Measurements from ENCODE around the gene AKAP13.

DNA sequence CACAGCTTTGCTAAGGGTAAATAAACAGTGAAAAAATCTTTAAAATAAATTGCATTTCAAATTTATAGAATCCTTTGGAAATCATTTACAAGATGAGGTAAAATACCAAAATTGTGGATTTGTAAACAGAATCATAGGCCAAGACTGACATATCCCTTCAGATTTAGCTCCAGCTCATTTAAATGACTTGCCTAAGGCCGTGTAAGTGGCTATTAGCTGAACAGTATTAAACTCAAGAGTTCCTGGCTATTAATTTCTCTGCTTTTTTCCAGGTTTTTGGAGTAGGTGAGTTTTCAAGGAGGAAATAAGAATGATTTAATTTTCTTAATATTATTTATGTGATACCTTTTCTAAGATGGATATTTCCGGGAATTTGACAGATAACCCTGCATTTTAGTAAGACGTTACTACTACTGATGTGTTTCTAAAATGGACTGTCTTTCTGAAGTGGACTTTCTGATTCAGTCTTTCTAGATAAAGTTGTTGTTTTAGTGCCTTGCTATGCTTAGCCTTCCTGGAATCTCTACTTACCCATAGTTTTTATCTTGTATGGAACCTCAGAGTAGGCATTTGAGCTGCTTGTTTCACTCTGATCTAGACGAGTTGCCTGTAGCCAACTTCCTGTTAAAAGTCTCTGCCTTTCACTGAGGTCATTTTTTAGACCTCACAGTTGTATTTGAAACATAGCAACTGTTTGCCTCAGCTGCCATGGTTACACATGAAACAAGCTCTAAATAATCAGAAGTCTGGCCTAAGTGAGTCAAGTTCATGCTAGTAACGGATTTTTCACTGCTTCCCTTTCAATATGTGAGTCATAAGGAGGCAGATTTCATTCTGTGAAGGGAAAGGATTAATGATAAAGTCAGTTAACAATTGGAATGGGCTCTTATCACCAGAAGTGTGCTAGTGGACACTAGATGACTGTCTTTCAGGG lies 287.4 kb downstream of the AKAP13 start:
- TF ChIP-seq, protein P1, sequence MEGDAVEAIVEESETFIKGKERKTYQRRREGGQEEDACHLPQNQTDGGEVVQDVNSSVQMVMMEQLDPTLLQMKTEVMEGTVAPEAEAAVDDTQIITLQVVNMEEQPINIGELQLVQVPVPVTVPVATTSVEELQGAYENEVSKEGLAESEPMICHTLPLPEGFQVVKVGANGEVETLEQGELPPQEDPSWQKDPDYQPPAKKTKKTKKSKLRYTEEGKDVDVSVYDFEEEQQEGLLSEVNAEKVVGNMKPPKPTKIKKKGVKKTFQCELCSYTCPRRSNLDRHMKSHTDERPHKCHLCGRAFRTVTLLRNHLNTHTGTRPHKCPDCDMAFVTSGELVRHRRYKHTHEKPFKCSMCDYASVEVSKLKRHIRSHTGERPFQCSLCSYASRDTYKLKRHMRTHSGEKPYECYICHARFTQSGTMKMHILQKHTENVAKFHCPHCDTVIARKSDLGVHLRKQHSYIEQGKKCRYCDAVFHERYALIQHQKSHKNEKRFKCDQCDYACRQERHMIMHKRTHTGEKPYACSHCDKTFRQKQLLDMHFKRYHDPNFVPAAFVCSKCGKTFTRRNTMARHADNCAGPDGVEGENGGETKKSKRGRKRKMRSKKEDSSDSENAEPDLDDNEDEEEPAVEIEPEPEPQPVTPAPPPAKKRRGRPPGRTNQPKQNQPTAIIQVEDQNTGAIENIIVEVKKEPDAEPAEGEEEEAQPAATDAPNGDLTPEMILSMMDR (IDR thresholded peaks at IDR 0.05; ENCODE audit: insufficient read depth, low read length, poor library complexity, severe bottlenecking), result no peak
- no peak for TF ChIP-seq EZH2phosphoT487 (conservative IDR thresholded peaks at IDR 0.05; ENCODE audit: low read length)

Data from SU-DHL-6 (cell line).